Trophoblast cell (in vitro differentiated cells and primary cell): ENCODE measurements around the gene CHRM1.

Source experiments
- DNase-seq, 2 donors: peaks; one replicate each; pipeline ENCODE4 v3.0.0-alpha.2; 2016
- H2AFZ ChIP-seq: 2 replicates; pipeline ENCODE4 v1.6.1; 2013; ENCODE audit warnings: low read length, moderate library complexity, mild to moderate bottlenecking; ENCODE audit not compliant: insufficient read depth, poor library complexity
- H2AK5ac ChIP-seq: 2 replicates; pipeline ENCODE4 v1.6.1; 2013; ENCODE audit warnings: mild to moderate bottlenecking, low read length
- H2BK120ac ChIP-seq: 2 replicates; pipeline ENCODE4 v1.6.1; 2013; ENCODE audit warnings: low read length, mild to moderate bottlenecking, moderate library complexity; ENCODE audit not compliant: insufficient read depth, poor library complexity
- H2BK12ac ChIP-seq: 2 replicates; pipeline ENCODE4 v1.6.1; 2013; ENCODE audit warnings: mild to moderate bottlenecking, low read length, moderate library complexity
- H2BK5ac ChIP-seq: 2 replicates; pipeline ENCODE4 v1.6.1; 2013; ENCODE audit warnings: low read length, low read depth, moderate library complexity, mild to moderate bottlenecking; ENCODE audit not compliant: poor library complexity
- H3K14ac ChIP-seq: 2 replicates; pipeline ENCODE4 v1.6.1; 2013; ENCODE audit warnings: mild to moderate bottlenecking, low read length
- H3K18ac ChIP-seq: 2 replicates; pipeline ENCODE4 v1.6.1; 2013; ENCODE audit warnings: mild to moderate bottlenecking, low read length
- H3K23ac ChIP-seq: 2 replicates; pipeline ENCODE4 v1.6.1; 2013; ENCODE audit warnings: low read length
- H3K27ac ChIP-seq: 2 replicates; pipeline ENCODE4 v1.5.1; 2013; ENCODE audit warnings: low read depth, mild to moderate bottlenecking, inconsistent platforms, low read length, moderate library complexity
- H3K27me3 ChIP-seq: 2 replicates; pipeline ENCODE4 v1.6.1; 2013; ENCODE audit warnings: inconsistent platforms, mild to moderate bottlenecking, low read length, moderate library complexity; ENCODE audit not compliant: insufficient read depth
- H3K36me3 ChIP-seq, 2 experiments: 1 replicate in 1 of 2; 2 replicates in 1 of 2; pipeline ENCODE4 v1.6.1; 2013; ENCODE audit warnings: low read length in 2 of 2, mild to moderate bottlenecking in 2 of 2, moderate library complexity in 1 of 2; ENCODE audit not compliant: insufficient read depth in 2 of 2, control insufficient read depth in 1 of 2
- H3K4ac ChIP-seq: 2 replicates; pipeline ENCODE4 v1.6.1; 2013; ENCODE audit warnings: low read depth, mild to moderate bottlenecking, low read length, moderate library complexity
- H3K4me1 ChIP-seq, 2 experiments: 1 replicate in 1 of 2; 2 replicates in 1 of 2; pipeline ENCODE4 v1.6.1; 2013; ENCODE audit warnings: low read length in 2 of 2, mild to moderate bottlenecking in 2 of 2, moderate library complexity in 1 of 2; ENCODE audit not compliant: insufficient read depth in 2 of 2, control insufficient read depth in 1 of 2
- H3K4me2 ChIP-seq: 2 replicates; pipeline ENCODE4 v1.6.1; 2013; ENCODE audit warnings: inconsistent platforms, mild to moderate bottlenecking, low read length, moderate library complexity
- H3K4me3 ChIP-seq: 2 replicates; pipeline ENCODE4 v1.5.1; 2013; ENCODE audit warnings: mild to moderate bottlenecking, low read depth, low read length, inconsistent platforms
- H3K79me1 ChIP-seq: one replicate; pipeline ENCODE4 v1.6.1; 2013; ENCODE audit warnings: low read length
- H3K79me2 ChIP-seq: 2 replicates; pipeline ENCODE4 v1.6.1; 2013; ENCODE audit warnings: low read length, mild to moderate bottlenecking; ENCODE audit not compliant: control insufficient read depth, insufficient read depth, poor library complexity
- H3K9ac ChIP-seq: 2 replicates; pipeline ENCODE4 v1.6.1; 2013; ENCODE audit warnings: mild to moderate bottlenecking, low read length
- H3K9me3 ChIP-seq: 2 replicates; pipeline ENCODE4 v1.6.1; 2013; ENCODE audit warnings: low read depth, mild to moderate bottlenecking, control low read depth, inconsistent platforms, low read length; ENCODE audit not compliant: insufficient read depth
- H4K12ac ChIP-seq: 2 replicates; pipeline ENCODE4 v1.6.1; 2013; ENCODE audit warnings: low read depth, mild to moderate bottlenecking, low read length, moderate library complexity
- H4K8ac ChIP-seq: 2 replicates; pipeline ENCODE4 v1.6.1; 2013; ENCODE audit warnings: low read depth, mild to moderate bottlenecking, low read length, moderate library complexity
- H4K91ac ChIP-seq: one replicate; pipeline ENCODE4 v1.6.1; 2013; ENCODE audit warnings: low read depth, mild to moderate bottlenecking, low read length, moderate library complexity
- WGBS: extraction: QIAGEN DNeasy Blood & Tissue Kit; methylation state at CpG from one replicate; pipeline ENCODE4 v1.1.7; 2013; ENCODE audit warnings: missing lambda C conversion rate; ENCODE audit not compliant: insufficient read length, insufficient coverage; ENCODE audit errors: extremely low coverage; 5-methylcytosine and 5-hydroxymethylcytosine counted together

Gene CHRM1

DNA sequence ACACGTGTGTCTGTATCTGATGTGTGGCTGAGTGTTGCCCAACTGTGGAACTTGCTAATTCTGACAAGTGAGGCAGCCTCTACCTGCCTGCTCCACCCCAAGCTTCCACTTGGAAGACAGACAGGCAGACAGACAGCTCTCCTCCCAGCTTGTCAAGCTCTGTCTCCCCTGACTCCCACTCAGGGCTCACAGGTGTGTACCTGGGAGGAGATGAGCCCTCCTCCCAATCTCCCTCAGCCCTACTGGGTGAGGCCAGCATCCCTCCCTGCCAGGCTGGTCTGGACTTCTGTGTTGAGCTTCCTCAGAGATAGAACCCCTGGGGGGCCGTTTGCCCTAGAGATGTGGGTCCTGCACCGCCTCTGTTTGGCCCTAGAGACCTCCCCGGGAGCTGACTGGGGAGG, 1.0 kb upstream of the CHRM1 start:
- H3K4ac ChIP-seq = no peak overlapping the region
- no peak overlapping the region for H3K23ac ChIP-seq
- no peak overlapping the region for H2BK120ac ChIP-seq
- WGBS = no CpG with 5 or more reads among the region's 4 CpGs
- H4K12ac ChIP-seq = no peak overlapping the region
- no peaks in the 10 kb centered on the region for H3K36me3 ChIP-seq
- peaks cover 19% of the 10 kb centered on the region for H3K27me3 ChIP-seq
- H3K4me2 ChIP-seq = no peak overlapping the region
- no peak overlapping the region for H2BK12ac ChIP-seq
- no peak overlapping the region for H4K8ac ChIP-seq
- no peaks in the 10 kb centered on the region for H3K9me3 ChIP-seq
- no peak overlapping the region for H2AK5ac ChIP-seq
- H3K4me3 ChIP-seq = no peak overlapping the region
- DNase-seq = no peak
- no peak overlapping the region for H2BK5ac ChIP-seq
- no peak overlapping the region for H2AFZ ChIP-seq
- no peak overlapping the region for H3K27ac ChIP-seq
- peaks cover 29 to 33% of the 10 kb centered on the region in 2 experiments for H3K4me1 ChIP-seq
- no peak overlapping the region for H4K91ac ChIP-seq
- H3K14ac ChIP-seq = no peak overlapping the region
- no peak overlapping the region for H3K9ac ChIP-seq
- no peaks in the 10 kb centered on the region for H3K79me2 ChIP-seq
- no peak overlapping the region for H3K18ac ChIP-seq
- no peaks in the 10 kb centered on the region for H3K79me1 ChIP-seq

GRCh38 chr11:62921573-62922188, 518 bp upstream of the CHRM1 start:
- Histone ChIP-seq H3K4me1 (peaks cover 29 to 33% of the 10 kb centered on the region in 2 experiments), H3K79me1 (no peaks in the 10 kb centered on the region), H3K9me3 (no peaks in the 10 kb centered on the region), H3K4ac (no peak overlapping the region), H4K12ac (no peak overlapping the region), H3K27me3 (peaks cover 14% of the 10 kb centered on the region), H3K4me2 (no peak overlapping the region), H4K8ac (no peak overlapping the region), H3K79me2 (no peaks in the 10 kb centered on the region), H4K91ac (no peak overlapping the region), H2BK5ac (no peak overlapping the region), H3K36me3 (no peaks in the 10 kb centered on the region), H2BK12ac (no peak overlapping the region), H3K9ac (no peak overlapping the region), H2BK120ac (no peak overlapping the region), H2AK5ac (no peak overlapping the region), H3K23ac (no peak overlapping the region), H2AFZ (no peak overlapping the region), H3K27ac (no peak overlapping the region), H3K14ac (no peak overlapping the region), H3K4me3 (no peak overlapping the region), H3K18ac (no peak overlapping the region)
- peak; percentile 99 for DNase-seq
- WGBS = no CpG with 5 or more reads among the region's 19 CpGs

DNA sequence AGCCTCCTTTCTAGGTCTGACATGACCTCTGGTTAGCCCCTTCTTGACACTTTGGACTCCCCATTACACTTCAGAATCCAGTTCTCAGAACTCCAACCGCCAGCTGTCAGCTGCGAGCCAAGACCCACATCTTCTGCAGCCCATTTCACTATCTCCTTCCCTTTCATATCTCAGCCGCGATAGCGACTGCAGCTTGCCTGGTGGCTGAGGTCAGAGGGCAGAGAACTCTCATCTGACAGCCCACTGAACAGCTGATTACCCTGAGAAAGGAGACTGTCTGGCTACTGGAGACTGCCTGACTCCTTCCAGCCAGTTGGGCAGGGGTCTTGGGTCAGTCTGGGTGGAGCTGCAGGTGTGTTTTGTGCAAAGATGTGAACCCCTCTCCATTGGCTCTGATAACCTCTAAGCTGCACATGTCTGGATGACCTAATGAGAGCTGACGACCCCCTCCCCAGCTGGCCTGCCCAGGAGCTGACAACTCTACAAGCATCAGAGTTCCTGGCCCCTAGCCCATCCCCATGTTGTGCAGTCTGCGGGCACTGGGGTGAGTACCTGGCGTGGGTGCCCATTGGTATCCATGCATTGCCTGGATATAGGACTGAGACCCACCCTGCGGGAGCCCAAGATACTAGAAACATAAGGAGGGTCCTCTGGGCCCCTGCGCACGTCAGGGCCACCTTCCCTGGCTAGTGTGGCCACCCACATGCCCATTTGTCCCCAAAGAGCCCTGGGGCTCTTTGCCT, 1.1 kb downstream of the CHRM1 start:
- no CpG with 5 or more reads among the region's 11 CpGs for WGBS
- Histone ChIP-seq H3K9me3 (no peaks in the 10 kb centered on the region), H4K12ac (no peak overlapping the region), H3K18ac (no peak overlapping the region), H3K4me1 (peaks cover 16 to 22% of the 10 kb centered on the region in 2 experiments), H2BK120ac (no peak overlapping the region), H2BK5ac (no peak overlapping the region), H3K4ac (no peak overlapping the region), H2AK5ac (no peak overlapping the region), H3K79me2 (no peaks in the 10 kb centered on the region), H2AFZ (no peak overlapping the region), H4K91ac (no peak overlapping the region), H3K79me1 (no peaks in the 10 kb centered on the region), H4K8ac (no peak overlapping the region), H3K36me3 (no peaks in the 10 kb centered on the region), H3K23ac (no peak overlapping the region), H3K4me3 (no peak overlapping the region), H3K27ac (no peak overlapping the region), H3K27me3 (no peaks in the 10 kb centered on the region), H3K4me2 (no peak overlapping the region), H3K14ac (no peak overlapping the region), H3K9ac (no peak overlapping the region), H2BK12ac (no peak overlapping the region)
- DNase-seq = peak; percentile 48 to 63

DNA sequence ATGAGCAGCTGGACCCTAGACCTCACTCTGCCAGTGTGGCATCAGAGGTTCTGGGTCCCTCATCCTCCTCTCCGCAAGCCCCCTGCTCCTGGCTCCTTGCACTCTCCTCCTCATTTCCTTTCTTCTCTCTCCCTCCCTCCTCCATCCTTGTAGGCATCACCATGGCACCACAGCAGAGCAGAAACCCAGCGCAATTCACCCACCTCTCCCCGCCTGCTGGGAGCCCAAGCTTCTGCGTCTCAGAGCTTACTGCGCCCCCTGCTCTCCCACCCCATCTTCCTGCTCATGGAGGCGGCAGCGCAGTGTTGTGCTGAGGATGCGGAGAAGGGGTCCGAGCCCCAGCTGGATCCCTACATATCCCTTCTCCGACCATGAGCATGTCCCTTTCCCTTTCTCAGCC, 1.7 kb downstream of the CHRM1 start:
- no peak overlapping the region for H2BK12ac ChIP-seq
- no CpG with 5 or more reads among the region's 10 CpGs for WGBS
- peaks cover 2% of the 10 kb centered on the region for H3K79me2 ChIP-seq
- no peaks in the 10 kb centered on the region for H3K9me3 ChIP-seq
- H2BK120ac ChIP-seq = no peak overlapping the region
- peaks cover 16 to 22% of the 10 kb centered on the region in 2 experiments for H3K4me1 ChIP-seq
- H3K4ac ChIP-seq = no peak overlapping the region
- H3K4me2 ChIP-seq = no peak overlapping the region
- H3K23ac ChIP-seq = no peak overlapping the region
- H3K14ac ChIP-seq = no peak overlapping the region
- no peak overlapping the region for H4K91ac ChIP-seq
- H3K79me1 ChIP-seq = no peaks in the 10 kb centered on the region
- H3K27me3 ChIP-seq = no peaks in the 10 kb centered on the region
- no peak overlapping the region for H3K18ac ChIP-seq
- no peak overlapping the region for H3K27ac ChIP-seq
- no peak for DNase-seq
- H4K8ac ChIP-seq = no peak overlapping the region
- no peaks in the 10 kb centered on the region for H3K36me3 ChIP-seq
- no peak overlapping the region for H3K9ac ChIP-seq
- no peak overlapping the region for H2BK5ac ChIP-seq
- H4K12ac ChIP-seq = no peak overlapping the region
- no peak overlapping the region for H3K4me3 ChIP-seq
- H2AK5ac ChIP-seq = no peak overlapping the region
- H2AFZ ChIP-seq = no peak overlapping the region
